Calu3 (cell line): Measurements from ENCODE around the gene CHST1. TPM values are rescaled to one million over a fixed set of nuclear protein-coding genes. Genes with fewer than 3 reads are reported as not detected.

Source experiments
- BruUV-seq: library from RNA; stranded (reverse); fragments of 400-500 nt; replicated peaks from 2 replicates; lab custom pipeline; 2021; lab: Mats Ljungman, UMichigan
- CTCF ChIA-PET: fragments of 300-600 bp; sonication (Branson Sonifier 250); formaldehyde crosslinking; loops from one replicate; lab custom pipeline; 2022; ENCODE audit warnings: antibody characterized with exemption; lab: Charles Lee
- DNase-seq: peaks from one replicate; pipeline ENCODE4 v3.0.0; 2022
- H3K27ac Mint-ChIP-seq: one replicate; pipeline ENCODE4 v1.8.0; 2022; ENCODE audit warnings: mixed read lengths; ENCODE audit not compliant: unreplicated experiment
- H3K27me3 Mint-ChIP-seq: one replicate; pipeline ENCODE4 v1.8.0; 2022; ENCODE audit warnings: mixed read lengths; ENCODE audit not compliant: unreplicated experiment
- H3K36me3 Mint-ChIP-seq: one replicate; pipeline ENCODE4 v1.8.0; 2022; ENCODE audit warnings: mild to moderate bottlenecking, moderate library complexity, mixed read lengths; ENCODE audit not compliant: insufficient read depth, unreplicated experiment
- H3K4me1 Mint-ChIP-seq: one replicate; pipeline ENCODE4 v1.8.0; 2022; ENCODE audit warnings: mild to moderate bottlenecking, low read depth, mixed read lengths; ENCODE audit not compliant: unreplicated experiment
- H3K4me3 Mint-ChIP-seq: one replicate; pipeline ENCODE4 v1.8.0; 2022; ENCODE audit warnings: mild to moderate bottlenecking, low read depth, moderate library complexity, mixed read lengths; ENCODE audit not compliant: unreplicated experiment
- H3K9me3 Mint-ChIP-seq: one replicate; pipeline ENCODE4 v1.8.0; 2022; ENCODE audit warnings: low read depth, mixed read lengths; ENCODE audit not compliant: unreplicated experiment
- CTCF ChIP-seq: fragments of 200-600 bp; IDR thresholded peaks from one replicate; pipeline ENCODE4 v1.8.0; 2022; ENCODE audit warnings: antibody characterized with exemption; ENCODE audit not compliant: unreplicated experiment
- intact Hi-C: fragments of 100-400 bp; cut with micrococcal nuclease; formaldehyde crosslinking; loops from one replicate; pipeline ENCODE4 v1.10.0; 2022; ENCODE audit not compliant: unreplicated experiment
- total RNA-seq: library from RNA; stranded (reverse); gene quantifications from 2 replicates; pipeline ENCODE4 v1.2.3, GENCODE V29; 2022

The CHST1 gene
- total RNA-seq, 1 experiment from 2014 or later, result not detected

DNA sequence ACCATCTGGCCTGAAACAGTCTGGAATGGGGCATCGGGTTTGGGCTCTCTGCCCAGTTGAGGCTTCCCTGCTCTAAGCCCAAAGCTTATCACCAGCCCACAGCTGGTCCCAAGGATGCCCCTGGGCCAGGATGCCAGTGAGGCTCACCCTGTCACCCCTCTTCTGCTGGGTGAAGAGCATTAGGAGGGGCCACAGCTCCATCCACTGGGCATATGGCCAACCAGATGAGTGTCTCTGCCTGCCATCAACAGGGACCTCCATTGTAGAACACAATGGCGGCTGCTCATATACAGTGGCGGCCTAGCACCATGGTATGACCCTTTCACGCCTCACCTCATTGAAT lies 5.6 kb downstream of the CHST1 start:
- no peak for DNase-seq
- no peak overlapping the region for H3K27ac Mint-ChIP-seq
- H3K36me3 Mint-ChIP-seq, result no peaks in the 10 kb centered on the region
- H3K4me1 Mint-ChIP-seq, result no peaks in the 10 kb centered on the region
- H3K27me3 Mint-ChIP-seq, result peaks cover 89% of the 10 kb centered on the region
- intact Hi-C loops, result loop anchor here (10.0 kb wide), 2 partner anchors 285 to 315 kb away; no protein-coding TSS in a partner anchor
- no peaks in the 10 kb centered on the region for H3K9me3 Mint-ChIP-seq
- no peak for TF ChIP-seq CTCF
- BruUV-seq, result no TSS peak
- H3K4me3 Mint-ChIP-seq, result no peak overlapping the region
- CTCF ChIA-PET, result no interaction called here

DNA sequence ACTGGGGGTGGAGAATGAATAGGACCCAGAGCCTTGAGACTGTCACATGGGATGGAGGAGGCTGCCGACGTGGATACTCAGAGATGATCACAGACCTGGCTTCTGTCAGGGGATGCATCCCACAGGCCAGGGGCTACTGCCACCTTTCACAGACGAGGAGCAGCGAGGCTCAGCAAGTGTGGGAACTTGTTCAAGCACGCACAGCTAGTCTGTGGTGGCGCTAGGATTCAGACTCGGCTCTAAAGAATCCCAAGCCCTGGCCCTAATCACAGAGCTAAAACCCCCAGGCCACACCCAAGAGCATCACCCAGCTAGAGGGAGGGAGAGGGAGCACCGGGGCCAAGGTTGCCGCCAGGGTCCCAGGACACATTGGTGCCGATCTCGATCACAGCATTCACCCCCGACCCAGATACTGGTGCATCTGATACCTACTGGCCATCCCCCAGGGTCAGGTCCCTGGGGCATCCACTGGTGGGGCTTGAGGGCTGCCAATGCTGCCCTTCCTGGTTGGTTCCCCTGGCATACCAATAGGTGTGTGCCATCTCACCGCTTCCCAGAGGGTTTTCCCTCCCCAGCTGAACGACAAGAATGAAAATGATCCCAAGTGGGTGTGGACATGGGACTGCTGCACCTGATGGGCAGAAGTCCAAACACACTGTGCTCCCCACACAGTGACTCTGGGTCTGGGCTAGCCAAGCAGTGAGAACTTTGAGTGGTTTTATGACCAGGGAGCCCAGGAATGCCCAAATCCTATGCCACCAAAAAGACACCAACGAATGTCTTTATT lies 6.2 kb downstream of the CHST1 start:
- CTCF ChIA-PET, result no interaction called here
- TF ChIP-seq CTCF, result no peak
- intact Hi-C loops, result loop anchor here (10.0 kb wide), 2 partner anchors 284 to 314 kb away; no protein-coding TSS in a partner anchor
- Mint-ChIP-seq H3K27ac (no peak overlapping the region), H3K4me3 (no peak overlapping the region), H3K4me1 (no peaks in the 10 kb centered on the region), H3K36me3 (no peaks in the 10 kb centered on the region), H3K9me3 (no peaks in the 10 kb centered on the region), H3K27me3 (peaks cover 93% of the 10 kb centered on the region)
- DNase-seq, result no peak
- no TSS peak for BruUV-seq

GRCh38 chr11:45658292-45658991 lies 7.0 kb downstream of the CHST1 start:
- intact Hi-C loops, result loop anchor here (10.0 kb wide), 2 partner anchors 284 to 314 kb away; no protein-coding TSS in a partner anchor
- Mint-ChIP-seq H3K4me1 (no peaks in the 10 kb centered on the region), H3K27me3 (peaks cover 94% of the 10 kb centered on the region), H3K36me3 (no peaks in the 10 kb centered on the region), H3K9me3 (no peaks in the 10 kb centered on the region), H3K27ac (no peak overlapping the region), H3K4me3 (no peak overlapping the region)
- no TSS peak for BruUV-seq
- TF ChIP-seq CTCF, result no peak
- CTCF ChIA-PET, result interaction anchor here (2.4 kb wide), 1 partner anchor 113 kb away, joined by 7 read pairs; no protein-coding TSS in a partner anchor
- no peak for DNase-seq

GRCh38 chr11:45657496-45658260 lies 7.7 kb downstream of the CHST1 start:
- CTCF ChIA-PET, result interaction anchor here (0.7 to 2.4 kb wide), 3 partner anchors 11 to 921 kb away, joined by 3 to 7 read pairs (median 4); no protein-coding TSS in a partner anchor
- no peaks in the 10 kb centered on the region for H3K36me3 Mint-ChIP-seq
- no peaks in the 10 kb centered on the region for H3K4me1 Mint-ChIP-seq
- DNase-seq, result no peak
- no peaks in the 10 kb centered on the region for H3K9me3 Mint-ChIP-seq
- intact Hi-C loops, result loop anchor here (10.0 kb wide), 2 partner anchors 283 to 313 kb away; no protein-coding TSS in a partner anchor
- BruUV-seq, result no TSS peak
- H3K4me3 Mint-ChIP-seq, result no peak overlapping the region
- H3K27ac Mint-ChIP-seq, result no peak overlapping the region
- TF ChIP-seq CTCF, result no peak
- H3K27me3 Mint-ChIP-seq, result peaks cover 94% of the 10 kb centered on the region
